ENCODE data around the gene SETDB2. TPM values are rescaled to one million over a fixed set of nuclear protein-coding genes. Genes with fewer than 3 reads are reported as not detected.

The SETDB2 gene
- total and polyA plus RNA-seq, 8 donors, result 3.1 to 8.9 (median 6.4) TPM

- no peak for TF ChIP-seq CTCF (IDR thresholded peaks at IDR 0.05)
- Histone ChIP-seq H3K27ac (no peak overlapping the region), H3K27me3 (no peaks in the 10 kb centered on the region), H3K4me3 (no peak overlapping the region), H3K36me3 (peaks cover 0 to 15% (median 0%) of the 10 kb centered on the region in 3 donors), H3K9me3 (no peaks in the 10 kb centered on the region), H3K4me1 (no peaks in the 10 kb centered on the region)
- DNase-seq, result no peak
- FAIRE-seq, result no peak
- intact Hi-C loops (cut with DNase I), result no loop called here
- WGBS, 2 donors, result 80 to 88% methylated on average over 5 of the region's 5 CpGs
- ATAC-seq, result no peak
Measured at GRCh38 chr13:49539313-49539712, 95.2 kb downstream of the SETDB2 start.

- Histone ChIP-seq H3K27me3 (no peaks in the 10 kb centered on the region), H3K4me3 (no peak overlapping the region), H3K36me3 (peaks cover 0 to 15% (median 0%) of the 10 kb centered on the region in 3 donors), H3K9me3 (no peaks in the 10 kb centered on the region), H3K27ac (no peak overlapping the region), H3K4me1 (no peaks in the 10 kb centered on the region)
- DNase-seq (no peak), ATAC-seq (no peak), FAIRE-seq (no peak)
- 77 to 87% methylated on average over 3 of the region's 3 CpGs for WGBS, 2 donors
- intact Hi-C loops (cut with DNase I), result loop anchor here in 1 of 3 donors (10.0 kb wide), 1 partner anchor 45 kb away; the partner anchor contains the start of gene PHF11
- TF ChIP-seq CTCF (IDR thresholded peaks at IDR 0.05), result no peak
Measured at GRCh38 chr13:49539746-49540145, 95.7 kb downstream of the SETDB2 start.

GRCh38 chr13:49540552-49540951, 96.5 kb downstream of the SETDB2 start:
- DNase-seq (no peak), FAIRE-seq (no peak), ATAC-seq (no peak)
- Histone ChIP-seq H3K27me3 (no peaks in the 10 kb centered on the region), H3K4me3 (no peak overlapping the region), H3K27ac (no peak overlapping the region), H3K9me3 (no peaks in the 10 kb centered on the region), H3K36me3 (peaks cover 0 to 22% (median 0%) of the 10 kb centered on the region in 3 donors), H3K4me1 (no peaks in the 10 kb centered on the region)
- 80 to 84% methylated on average over 7 of the region's 7 CpGs for WGBS, 2 donors
- intact Hi-C loops (cut with DNase I), result loop anchor here in 1 of 3 donors (10.0 kb wide), 1 partner anchor 46 kb away; the partner anchor contains the start of gene PHF11
- no peak for TF ChIP-seq CTCF (IDR thresholded peaks at IDR 0.05)

GRCh38 chr13:49543656-49544055, 99.6 kb downstream of the SETDB2 start:
- Histone ChIP-seq H3K36me3 (peaks cover 0 to 21% (median 0%) of the 10 kb centered on the region in 3 donors), H3K4me1 (no peaks in the 10 kb centered on the region), H3K9me3 (no peaks in the 10 kb centered on the region), H3K27me3 (no peaks in the 10 kb centered on the region), H3K4me3 (no peak overlapping the region), H3K27ac (no peak overlapping the region)
- 89 to 93% methylated on average over 3 of the region's 3 CpGs for WGBS, 2 donors
- ATAC-seq (no peak), DNase-seq (no peak), FAIRE-seq (no peak)
- intact Hi-C loops (cut with DNase I), result loop anchor here in 1 of 3 donors (10.0 kb wide), 1 partner anchor 49 kb away; the partner anchor contains the start of gene PHF11
- TF ChIP-seq CTCF (IDR thresholded peaks at IDR 0.05), result no peak

Other genes starting within 250 kb of the SETDB2 start
- gene MLNR, start 223.9 kb upstream of the SETDB2 start, total RNA-seq, result not detected
- gene MLNR, start 223.9 kb upstream of the SETDB2 start, polyA plus RNA-seq, result not detected
- 1 to 10 TPM; 3.2 to 4.4 (median 3.6) TPM for gene CDADC1, start 196.3 kb upstream of the SETDB2 start, total RNA-seq
- 1 to 10 TPM; 2.5 to 3.7 TPM for gene CDADC1, start 196.3 kb upstream of the SETDB2 start, polyA plus RNA-seq
- gene CAB39L, start 210 bp upstream of the SETDB2 start, total RNA-seq, result 1 to 10 TPM; 4.1 to 8.4 (median 5.0) TPM
- gene CAB39L, start 210 bp upstream of the SETDB2 start, polyA plus RNA-seq, result 1 to 10 TPM; 2.7 to 7.2 TPM
- gene PHF11, start 51.7 kb downstream of the SETDB2 start, total RNA-seq, result 10 to 100 TPM; 14.5 to 28.2 (median 19.5) TPM
- gene PHF11, start 51.7 kb downstream of the SETDB2 start, polyA plus RNA-seq, result 10 to 100 TPM; 53.3 to 58.5 TPM
- 10 to 100 TPM in 1 of 6 donors, 1 to 10 TPM in 5; 5.3 to 14.4 (median 7.7) TPM for gene RCBTB1, start 141.3 kb downstream of the SETDB2 start, total RNA-seq
- 10 to 100 TPM in 1 of 2 donors, 1 to 10 TPM in 1; 7.9 to 12.9 TPM for gene RCBTB1, start 141.3 kb downstream of the SETDB2 start, polyA plus RNA-seq
- 1 to 10 TPM in 1 of 6 donors, under 1 TPM in 5; 0.05 to 1.5 (median 0.17) TPM for gene ARL11, start 184.2 kb downstream of the SETDB2 start, total RNA-seq
- under 1 TPM; 0.19 to 0.23 TPM for gene ARL11, start 184.2 kb downstream of the SETDB2 start, polyA plus RNA-seq
- gene EBPL, start 247.2 kb downstream of the SETDB2 start, total RNA-seq, result 10 to 100 TPM; 23.8 to 44.0 (median 34.0) TPM
- gene EBPL, start 247.2 kb downstream of the SETDB2 start, polyA plus RNA-seq, result 10 to 100 TPM; 44.4 to 46.4 TPM

Measured in pancreas (tissue), 10 donors.